Transverse colon (tissue), 4 donors: Measurements from ENCODE around the gene MASP1.

ENCODE experiments used
- CTCF ChIP-seq, 5 experiments: fragments of 200-600 bp in 3 of 5; fragments of 450-650 bp in 2 of 5; sonication (generic) in 3 of 5; IDR thresholded peaks; 1 replicate in 2 of 5; 2 replicates in 3 of 5; pipeline ENCODE4 v1.5.1; 2016 to 2017; ENCODE audit warnings: antibody characterized with exemption in 5 of 5, inconsistent platforms in 3 of 5, mild to moderate bottlenecking in 2 of 5, moderate library complexity in 1 of 5
- POLR2AphosphoS5 ChIP-seq, 3 donors: sonication (generic); formaldehyde crosslinking; IDR thresholded peaks; one replicate each; pipeline ENCODE4 v1.6.1; 2016; ENCODE audit warnings: antibody characterized with exemption in 3 of 3

GRCh38 chr3:187205683-187206082 is 85.9 kb downstream of the MASP1 start:
- TF ChIP-seq CTCF (IDR thresholded peaks at IDR 0.05) (no peak), POLR2AphosphoS5 (IDR thresholded peaks at IDR 0.05) (no peak)
